Head of caudate nucleus (tissue), 42 donors: ENCODE results near the gene NOXO1.
A peak's percentile ranks its signal among the peaks of the same experiment; 100 is the strongest.

ENCODE experiments used
- DNase-seq, 42 donors: peaks; one replicate each; pipeline versions ENCODE4 v3.0.0 to v3.0.0-alpha.2; 2020 to 2021; ENCODE audit warnings: mixed read lengths in 7 of 42
- intact Hi-C: fragments of 100-400 bp; cut with DNase I; formaldehyde crosslinking; loops from one replicate; pipeline ENCODE4 v1.15.0; 2022

Gene NOXO1

GRCh38 chr16:1933097-1933661 is 48.1 kb downstream of the NOXO1 start:
- intact Hi-C loops: no loop called here
- DNase-seq: no peak

DNA sequence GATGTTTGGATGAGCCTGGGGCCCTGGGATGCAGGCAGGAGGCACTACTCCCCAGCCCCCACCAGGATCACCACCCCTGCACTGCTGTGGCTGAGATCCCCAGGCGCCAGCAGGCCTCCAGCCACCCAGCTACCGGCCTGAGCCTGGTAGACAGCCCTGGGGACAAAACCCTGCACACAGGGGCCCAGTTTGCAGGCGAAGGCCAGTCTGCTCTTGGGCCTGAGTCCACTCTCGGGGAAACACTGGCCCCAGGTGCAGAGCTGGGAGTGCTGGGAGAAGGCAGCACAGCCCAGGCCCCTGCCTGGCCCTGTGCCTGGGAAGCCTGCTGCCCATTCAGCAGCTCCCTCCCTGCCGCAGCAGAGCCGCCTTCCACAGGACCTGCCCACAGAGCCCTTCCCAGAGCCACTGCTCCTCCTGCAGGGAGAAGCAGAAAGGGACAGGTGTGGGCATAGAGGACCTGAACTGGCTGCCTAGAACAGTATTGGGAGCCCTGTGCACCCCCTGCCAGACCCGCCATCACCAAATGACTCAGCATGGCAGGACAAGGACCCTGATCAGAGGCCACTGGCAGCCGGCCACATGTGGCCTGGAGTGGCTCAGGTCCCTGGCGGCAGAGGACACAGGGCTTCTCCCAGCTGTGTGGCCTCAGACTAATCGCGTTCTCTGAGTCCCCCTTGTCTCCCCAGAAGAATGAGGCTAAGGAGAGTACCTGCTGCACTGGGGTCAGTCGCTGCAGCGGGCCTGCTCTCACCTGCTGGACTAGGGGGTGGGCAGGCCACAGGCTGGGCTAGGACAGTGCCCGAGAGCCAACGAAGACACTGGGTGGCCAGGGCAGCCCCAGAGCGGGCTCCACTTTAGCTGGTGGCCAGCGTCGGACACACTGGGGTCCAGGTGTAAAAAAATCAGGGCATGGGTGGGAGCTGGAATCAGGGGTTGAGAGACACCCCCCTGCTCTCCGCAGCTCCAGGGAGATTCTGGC is 48.9 kb downstream of the NOXO1 start:
- DNase-seq: peak in 1 of 42 donors; percentile 37
- intact Hi-C loops: no loop called here

GRCh38 chr16:1930338-1930720 is 50.9 kb downstream of the NOXO1 start:
- intact Hi-C loops: no loop called here
- DNase-seq: no peak

DNA sequence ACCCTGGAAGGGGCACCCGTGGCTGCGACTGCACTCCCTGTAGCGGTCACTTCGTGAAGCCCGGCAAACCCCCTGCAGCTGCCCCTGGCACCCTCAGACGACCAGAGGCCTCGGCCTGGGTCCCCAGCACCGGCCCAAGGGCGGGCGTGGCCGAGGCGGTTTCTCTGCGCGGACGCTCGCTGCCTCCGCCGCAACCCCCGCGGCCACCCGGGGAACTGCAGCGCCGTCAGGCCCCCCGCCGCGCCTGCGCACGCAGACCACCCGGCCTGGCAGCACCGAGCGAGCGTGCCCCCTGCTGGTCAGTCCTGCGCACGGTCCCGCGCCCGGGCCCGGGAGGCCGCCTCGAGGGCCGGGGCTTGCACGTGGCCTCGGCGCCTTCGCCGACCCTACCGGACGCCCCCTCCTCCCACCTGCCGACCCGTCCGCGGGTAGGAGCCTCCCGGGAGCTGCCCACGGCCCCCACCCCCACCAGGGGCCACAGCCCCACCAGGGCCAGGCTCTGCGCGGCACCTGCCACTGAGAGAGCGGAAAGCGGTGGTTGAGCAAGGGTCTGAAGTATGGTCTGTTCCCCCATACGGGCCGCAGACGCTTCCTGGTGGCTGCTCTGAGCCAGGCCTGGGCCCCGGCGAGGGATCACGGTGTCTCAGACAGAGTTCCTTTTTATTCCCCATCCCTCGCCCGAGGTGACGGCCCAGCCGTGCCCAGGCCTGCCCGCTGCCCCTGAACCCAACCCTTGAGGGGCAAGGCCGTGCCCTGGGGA is 51.5 kb downstream of the NOXO1 start:
- peak; percentile 59 to 96 (median 90) for DNase-seq
- intact Hi-C loops: loop anchor here (2.0 kb wide), 1 partner anchor 65 kb away; no protein-coding TSS in a partner anchor

DNA sequence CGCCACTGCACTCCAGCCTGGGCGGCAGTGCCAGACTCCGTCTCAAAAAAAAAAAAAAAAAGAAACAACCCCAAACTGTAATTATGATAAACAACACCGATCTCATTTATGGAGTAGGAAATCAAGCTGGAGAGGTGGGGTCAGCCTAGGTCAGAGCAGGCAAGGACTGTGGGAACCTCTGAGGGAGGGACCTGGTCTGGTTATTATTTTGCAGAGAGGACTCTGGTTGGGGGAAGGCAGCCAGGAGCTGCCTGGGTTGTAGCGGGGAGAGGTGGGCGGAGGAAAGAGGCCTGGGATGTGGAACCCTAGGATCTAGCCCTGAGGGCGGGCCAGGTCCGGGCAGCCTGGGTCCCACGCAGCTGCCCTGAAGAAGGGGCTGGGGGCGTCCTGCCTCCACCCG is 52.2 kb downstream of the NOXO1 start:
- intact Hi-C loops: loop anchor here (2.0 kb wide), 1 partner anchor 64 kb away; no protein-coding TSS in a partner anchor
- DNase-seq: peak in 4 of 42 donors; percentile 10 to 40 (median 29)
